Tibial nerve (tissue), 4 donors: ENCODE results near the gene TRAK1.

Experiments
- CTCF ChIP-seq, 5 experiments: fragments of 200-600 bp in 3 of 5; fragments of 450-650 bp in 2 of 5; sonication (generic) in 3 of 5; IDR thresholded peaks; one replicate each; pipeline ENCODE4 v1.5.1; 2016 to 2019; ENCODE audit warnings: antibody characterized with exemption in 5 of 5, mild to moderate bottlenecking in 3 of 5, moderate library complexity in 2 of 5
- EP300 ChIP-seq, 2 donors: sonication (generic); formaldehyde crosslinking; IDR thresholded peaks; one replicate each; pipeline ENCODE4 v1.6.1; 2017; ENCODE audit warnings: antibody characterized with exemption in 2 of 2, mild to moderate bottlenecking in 1 of 2
- POLR2A ChIP-seq, 2 donors: fragments of 450-650 bp; IDR thresholded peaks; one replicate each; pipeline ENCODE4 v1.6.1; 2017; ENCODE audit warnings: antibody characterized with exemption in 2 of 2, mild to moderate bottlenecking in 2 of 2, moderate library complexity in 2 of 2

GRCh38 chr3:42189736-42190135 lies 98.6 kb downstream of the TRAK1 start:
- no peak for TF ChIP-seq CTCF (IDR thresholded peaks at IDR 0.05)
- TF ChIP-seq POLR2A (IDR thresholded peaks at IDR 0.05), result no peak
- TF ChIP-seq EP300 (IDR thresholded peaks at IDR 0.05), result no peak
